H9 (cell line): ENCODE measurements around the gene GJA10. TPM values are rescaled to one million over a fixed set of nuclear protein-coding genes. Genes with fewer than 3 reads are reported as not detected.

Source experiments
- DNase-seq: peaks from one replicate; pipeline ENCODE4 v3.0.0-alpha.2; 2017
- H2AFZ ChIP-seq: one replicate; pipeline ENCODE4 v1.6.1; 2013; ENCODE audit warnings: mild to moderate bottlenecking, low read length, control low read depth, moderate library complexity
- H2AK5ac ChIP-seq: 2 replicates; pipeline ENCODE4 v1.6.1; 2013; ENCODE audit warnings: low read length, control low read depth, mixed read lengths; ENCODE audit not compliant: insufficient read length
- H2BK120ac ChIP-seq: one replicate; pipeline ENCODE4 v1.6.1; 2013; ENCODE audit warnings: low read depth, mild to moderate bottlenecking, low read length, control low read depth, inconsistent platforms; ENCODE audit not compliant: poor library complexity, severe bottlenecking
- H2BK12ac ChIP-seq: 2 replicates; pipeline ENCODE4 v1.6.1; 2013; ENCODE audit warnings: low read length, control low read depth, mixed read lengths, low read depth; ENCODE audit not compliant: insufficient read length
- H2BK15ac ChIP-seq: 2 replicates; pipeline ENCODE4 v1.6.1; 2013; ENCODE audit warnings: low read depth, low read length, control low read depth
- H2BK20ac ChIP-seq: one replicate; pipeline ENCODE4 v1.6.1; 2013; ENCODE audit warnings: low read depth, mild to moderate bottlenecking, low read length, control low read depth, inconsistent platforms; ENCODE audit not compliant: poor library complexity, severe bottlenecking
- H2BK5ac ChIP-seq: 2 replicates; pipeline ENCODE4 v1.6.1; 2013; ENCODE audit warnings: low read length, control low read depth, mixed read lengths; ENCODE audit not compliant: insufficient read length
- H3K14ac ChIP-seq: 2 replicates; pipeline ENCODE4 v1.6.1; 2013; ENCODE audit warnings: low read length, control low read depth; ENCODE audit not compliant: insufficient read depth
- H3K18ac ChIP-seq: 2 replicates; pipeline ENCODE4 v1.6.1; 2013; ENCODE audit warnings: low read depth, mild to moderate bottlenecking, mixed read lengths, low read length, control low read depth; ENCODE audit not compliant: insufficient read length
- H3K23ac ChIP-seq: 2 replicates; pipeline ENCODE4 v1.6.1; 2013; ENCODE audit warnings: low read length, control low read depth, mixed read lengths, low read depth; ENCODE audit not compliant: insufficient read length
- H3K23me2 ChIP-seq: 2 replicates; pipeline ENCODE4 v1.6.1; 2013; ENCODE audit warnings: low read depth, mild to moderate bottlenecking, mixed read lengths, low read length, control low read depth; ENCODE audit not compliant: insufficient read length, poor library complexity, severe bottlenecking
- H3K27ac ChIP-seq: 2 replicates; pipeline ENCODE4 v1.5.1; 2013; ENCODE audit warnings: low read length, control low read depth, mixed read lengths, low read depth; ENCODE audit not compliant: insufficient read length
- H3K27me3 ChIP-seq: 2 replicates; pipeline ENCODE4 v1.6.1; 2013; ENCODE audit warnings: low read length, control low read depth, inconsistent platforms; ENCODE audit not compliant: insufficient read depth
- H3K4ac ChIP-seq: 2 replicates; pipeline ENCODE4 v1.6.1; 2013; ENCODE audit warnings: low read depth, mild to moderate bottlenecking, control low read depth, inconsistent platforms, low read length, moderate library complexity
- H3K4me1 ChIP-seq: 2 replicates; pipeline ENCODE4 v1.6.1; 2013; ENCODE audit warnings: low read length, control low read depth, inconsistent platforms; ENCODE audit not compliant: insufficient read depth
- H3K4me2 ChIP-seq: 2 replicates; pipeline ENCODE4 v1.6.1; 2013; ENCODE audit warnings: low read length, control low read depth, mixed read lengths; ENCODE audit not compliant: insufficient read length, insufficient read depth
- H3K56ac ChIP-seq: 2 replicates; pipeline ENCODE4 v1.6.1; 2013; ENCODE audit warnings: low read depth, mild to moderate bottlenecking, mixed read lengths, low read length, control low read depth; ENCODE audit not compliant: insufficient read length
- H3K79me1 ChIP-seq: 2 replicates; pipeline ENCODE4 v1.6.1; 2013; ENCODE audit warnings: low read depth, mild to moderate bottlenecking, moderate library complexity, low read length, control low read depth, inconsistent platforms; ENCODE audit not compliant: insufficient read depth, poor library complexity, severe bottlenecking
- H3K79me2 ChIP-seq: 2 replicates; pipeline ENCODE4 v1.6.1; 2013; ENCODE audit warnings: low read length, control low read depth, inconsistent platforms; ENCODE audit not compliant: insufficient read depth
- H3K9ac ChIP-seq: 2 replicates; pipeline ENCODE4 v1.6.1; 2013; ENCODE audit warnings: low read length, control low read depth, mixed read lengths; ENCODE audit not compliant: insufficient read length; ENCODE audit errors: extremely low read depth
- H3K9me3 ChIP-seq: one replicate; pipeline ENCODE4 v1.6.1; 2013; ENCODE audit warnings: low read depth, low read length, inconsistent platforms; ENCODE audit not compliant: control insufficient read depth
- H3T11ph ChIP-seq: one replicate; pipeline ENCODE4 v1.6.1; 2013; ENCODE audit warnings: mild to moderate bottlenecking, low read length, control low read depth, inconsistent platforms
- H4K20me1 ChIP-seq: one replicate; pipeline ENCODE4 v1.6.1; 2013; ENCODE audit not compliant: control insufficient read depth, insufficient read length, insufficient read depth
- H4K5ac ChIP-seq: 2 replicates; pipeline ENCODE4 v1.6.1; 2013; ENCODE audit warnings: low read depth, mild to moderate bottlenecking, mixed read lengths, low read length, control low read depth; ENCODE audit not compliant: insufficient read length
- H4K8ac ChIP-seq: replicated peaks from 2 replicates; pipeline ENCODE4 v1.6.1; 2013; ENCODE audit warnings: low read length, control low read depth, mixed read lengths, low read depth; ENCODE audit not compliant: insufficient read length
- H4K91ac ChIP-seq: 2 replicates; pipeline ENCODE4 v1.6.1; 2013; ENCODE audit warnings: low read depth, mild to moderate bottlenecking, moderate library complexity, mixed read lengths, low read length, control low read depth; ENCODE audit not compliant: insufficient read length
- H3K27ac Mint-ChIP-seq, 3 experiments: 2 replicates in 2 of 3; 3 replicates in 1 of 3; pipeline ENCODE4 v1.8.0; 2020 to 2021; ENCODE audit warnings: mixed read lengths in 3 of 3, mild to moderate bottlenecking in 1 of 3, moderate library complexity in 1 of 3
- H3K27me3 Mint-ChIP-seq: 2 replicates; pipeline ENCODE4 v1.8.0; 2021; ENCODE audit warnings: low read depth, mild to moderate bottlenecking, moderate library complexity, mixed read lengths
- H3K36me3 Mint-ChIP-seq, 3 experiments: 2 replicates in 2 of 3; 3 replicates in 1 of 3; pipeline ENCODE4 v1.8.0; 2020 to 2021; ENCODE audit warnings: low read depth in 3 of 3, mixed read lengths in 3 of 3; ENCODE audit not compliant: insufficient read depth in 1 of 3
- H3K4me1 Mint-ChIP-seq, 2 experiments: 2 replicates each; pipeline ENCODE4 v1.8.0; 2020; ENCODE audit warnings: mixed read lengths in 2 of 2
- H3K4me3 Mint-ChIP-seq, 2 experiments: 2 replicates in 1 of 2; 3 replicates in 1 of 2; pipeline ENCODE4 v1.8.0; 2020 to 2021; ENCODE audit warnings: mild to moderate bottlenecking in 2 of 2, mixed read lengths in 2 of 2, moderate library complexity in 1 of 2
- H3K9me3 Mint-ChIP-seq, 2 experiments: 2 replicates in 1 of 2; 3 replicates in 1 of 2; pipeline ENCODE4 v1.8.0; 2020; ENCODE audit warnings: mild to moderate bottlenecking in 2 of 2, mixed read lengths in 2 of 2, moderate library complexity in 1 of 2
- WGBS: extraction: QIAGEN DNeasy Blood & Tissue Kit; methylation state at CpG from one replicate; pipeline ENCODE4 v1.1.7; 2013; ENCODE audit warnings: missing lambda C conversion rate, low lambda C conversion rate, mixed read lengths; ENCODE audit not compliant: insufficient read length; ENCODE audit errors: extremely low coverage; 5-methylcytosine and 5-hydroxymethylcytosine counted together
- total RNA-seq: library from RNA; stranded (reverse); gene quantifications from 2 replicates; pipeline ENCODE4 v1.2.1, GENCODE V29; 2021
- TF ChIP-seq, protein P1 (sequence below): fragments of 200-600 bp; sonication (generic); conservative IDR thresholded peaks from 3 replicates; pipeline ENCODE4 v1.8.0; 2021; ENCODE audit warnings: antibody characterized with exemption, mild to moderate bottlenecking

Gene GJA10
- total RNA-seq, 1 experiment from 2014 or later: not detected

- no peak overlapping the region for H3T11ph ChIP-seq
- no peaks in the 10 kb centered on the region for H3K4me1 ChIP-seq
- H3K23me2 ChIP-seq: no peaks in the 10 kb centered on the region
- TF ChIP-seq, protein P1, sequence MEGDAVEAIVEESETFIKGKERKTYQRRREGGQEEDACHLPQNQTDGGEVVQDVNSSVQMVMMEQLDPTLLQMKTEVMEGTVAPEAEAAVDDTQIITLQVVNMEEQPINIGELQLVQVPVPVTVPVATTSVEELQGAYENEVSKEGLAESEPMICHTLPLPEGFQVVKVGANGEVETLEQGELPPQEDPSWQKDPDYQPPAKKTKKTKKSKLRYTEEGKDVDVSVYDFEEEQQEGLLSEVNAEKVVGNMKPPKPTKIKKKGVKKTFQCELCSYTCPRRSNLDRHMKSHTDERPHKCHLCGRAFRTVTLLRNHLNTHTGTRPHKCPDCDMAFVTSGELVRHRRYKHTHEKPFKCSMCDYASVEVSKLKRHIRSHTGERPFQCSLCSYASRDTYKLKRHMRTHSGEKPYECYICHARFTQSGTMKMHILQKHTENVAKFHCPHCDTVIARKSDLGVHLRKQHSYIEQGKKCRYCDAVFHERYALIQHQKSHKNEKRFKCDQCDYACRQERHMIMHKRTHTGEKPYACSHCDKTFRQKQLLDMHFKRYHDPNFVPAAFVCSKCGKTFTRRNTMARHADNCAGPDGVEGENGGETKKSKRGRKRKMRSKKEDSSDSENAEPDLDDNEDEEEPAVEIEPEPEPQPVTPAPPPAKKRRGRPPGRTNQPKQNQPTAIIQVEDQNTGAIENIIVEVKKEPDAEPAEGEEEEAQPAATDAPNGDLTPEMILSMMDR: no peak
- H2BK20ac ChIP-seq: no peak overlapping the region
- H3K79me1 ChIP-seq: no peaks in the 10 kb centered on the region
- no peak for DNase-seq
- H4K20me1 ChIP-seq: no peaks in the 10 kb centered on the region
- no peaks in the 10 kb centered on the region for H3K27me3 ChIP-seq
- H3K4ac ChIP-seq: no peak overlapping the region
- no peak overlapping the region for H2AK5ac ChIP-seq
- no peak overlapping the region for H4K8ac ChIP-seq
- H3K9me3 ChIP-seq: no peaks in the 10 kb centered on the region
- H3K18ac ChIP-seq: no peak overlapping the region
- H4K91ac ChIP-seq: no peak overlapping the region
- no CpG with 5 or more reads among the region's 1 CpG for WGBS
- peaks cover 54 to 81% (median 76%) of the 10 kb centered on the region in 3 experiments for H3K36me3 Mint-ChIP-seq
- H3K56ac ChIP-seq: no peak overlapping the region
- no peak overlapping the region for H4K5ac ChIP-seq
- H3K14ac ChIP-seq: no peak overlapping the region
- H3K9me3 Mint-ChIP-seq: no peaks in the 10 kb centered on the region
- no peaks in the 10 kb centered on the region for H3K4me1 Mint-ChIP-seq
- no peaks in the 10 kb centered on the region for H3K79me2 ChIP-seq
- no peak overlapping the region for H2BK12ac ChIP-seq
- H3K27me3 Mint-ChIP-seq: no peaks in the 10 kb centered on the region
- no peak overlapping the region for H3K23ac ChIP-seq
- H2BK15ac ChIP-seq: no peak overlapping the region
- no peak overlapping the region for H3K27ac ChIP-seq
- H3K9ac ChIP-seq: no peak overlapping the region
- no peak overlapping the region for H3K4me3 Mint-ChIP-seq
- H2BK5ac ChIP-seq: no peak overlapping the region
- no peak overlapping the region for H3K4me2 ChIP-seq
- no peak overlapping the region for H2BK120ac ChIP-seq
- H2AFZ ChIP-seq: no peak overlapping the region
- H3K27ac Mint-ChIP-seq: no peak overlapping the region
Observed at GRCh38 chr6:89858041-89858440, 36.2 kb upstream of the GJA10 start.
